Stimulated activated memory B cell treated with anti-CD40 and anti-IgM and Interleukin-4, amounts not matched to agents 10 μg/mL and 1 μg/mL and 100 μg/mL, for 72 hours (primary cell): ENCODE results near the gene OSBPL10.
A peak's percentile ranks its signal among the peaks of the same experiment; 100 is the strongest.
"Not testable (repeated sequence)": the region's sequence is repeated elsewhere in the genome, so short reads cannot be mapped to it uniquely, and the experiment has no call there.

Experiments
- ATAC-seq: fragments of 150-1000 bp; cut with Tn5 transposase; 2 replicates; pipeline ENCODE4 v1.10.0; 2021
- H3K27ac Mint-ChIP-seq: one replicate; pipeline ENCODE4 v1.8.0; 2022; ENCODE audit warnings: mild to moderate bottlenecking, mixed read lengths
- H3K27me3 Mint-ChIP-seq: one replicate; pipeline ENCODE4 v1.8.0; 2022; ENCODE audit warnings: mixed read lengths
- H3K36me3 Mint-ChIP-seq: one replicate; pipeline ENCODE4 v1.8.0; 2022; ENCODE audit warnings: mixed read lengths
- H3K4me1 Mint-ChIP-seq: one replicate; pipeline ENCODE4 v1.8.0; 2022; ENCODE audit warnings: mixed read lengths
- H3K4me3 Mint-ChIP-seq: one replicate; pipeline ENCODE4 v1.8.0; 2022; ENCODE audit warnings: mild to moderate bottlenecking, moderate library complexity, mixed read lengths
- H3K9me3 Mint-ChIP-seq: one replicate; pipeline ENCODE4 v1.8.0; 2022; ENCODE audit warnings: mixed read lengths

OSBPL10 gene, protein sequence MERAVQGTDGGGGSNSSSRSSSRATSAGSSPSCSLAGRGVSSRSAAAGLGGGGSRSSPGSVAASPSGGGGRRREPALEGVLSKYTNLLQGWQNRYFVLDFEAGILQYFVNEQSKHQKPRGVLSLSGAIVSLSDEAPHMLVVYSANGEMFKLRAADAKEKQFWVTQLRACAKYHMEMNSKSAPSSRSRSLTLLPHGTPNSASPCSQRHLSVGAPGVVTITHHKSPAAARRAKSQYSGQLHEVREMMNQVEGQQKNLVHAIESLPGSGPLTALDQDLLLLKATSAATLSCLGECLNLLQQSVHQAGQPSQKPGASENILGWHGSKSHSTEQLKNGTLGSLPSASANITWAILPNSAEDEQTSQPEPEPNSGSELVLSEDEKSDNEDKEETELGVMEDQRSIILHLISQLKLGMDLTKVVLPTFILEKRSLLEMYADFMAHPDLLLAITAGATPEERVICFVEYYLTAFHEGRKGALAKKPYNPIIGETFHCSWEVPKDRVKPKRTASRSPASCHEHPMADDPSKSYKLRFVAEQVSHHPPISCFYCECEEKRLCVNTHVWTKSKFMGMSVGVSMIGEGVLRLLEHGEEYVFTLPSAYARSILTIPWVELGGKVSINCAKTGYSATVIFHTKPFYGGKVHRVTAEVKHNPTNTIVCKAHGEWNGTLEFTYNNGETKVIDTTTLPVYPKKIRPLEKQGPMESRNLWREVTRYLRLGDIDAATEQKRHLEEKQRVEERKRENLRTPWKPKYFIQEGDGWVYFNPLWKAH

GRCh38 chr3:31981206-31982181 is at the start of gene OSBPL10, which contains the start of gene ZNF860:
TSS of gene OSBPL10 (minus strand) at chr3:31981262. CDS start at chr3:31981179, 83 bp downstream.
TSS of gene ZNF860 (plus strand) at chr3:31981750. CDS start at chr3:31989080, 7,330 bp downstream.
- H3K36me3 Mint-ChIP-seq = peaks cover 53% of the 10 kb centered on the region
- H3K27me3 Mint-ChIP-seq = no peaks in the 10 kb centered on the region
- peaks cover 74% of the 10 kb centered on the region for H3K4me1 Mint-ChIP-seq
- peak; percentile 84 for ATAC-seq
- H3K9me3 Mint-ChIP-seq = no peaks in the 10 kb centered on the region
- peak within 1 kb of the TSS; percentile 87 for H3K27ac Mint-ChIP-seq
- H3K4me3 Mint-ChIP-seq = peak within 1 kb of the TSS; percentile 93

- Mint-ChIP-seq H3K27me3 (no peaks in the 10 kb centered on the region), H3K9me3 (no peaks in the 10 kb centered on the region), H3K36me3 (no peaks in the 10 kb centered on the region), H3K27ac (peak overlapping the region; percentile 80), H3K4me1 (peaks cover 20% of the 10 kb centered on the region), H3K4me3 (peak overlapping the region; percentile 36)
- ATAC-seq = peak; percentile 83
These were observed 45.5 kb upstream of the OSBPL10 start for GRCh38 chr3:32026593-32026992.

GRCh38 chr3:32022947-32023346 is 41.9 kb upstream of the OSBPL10 start:
- Mint-ChIP-seq H3K36me3 (no peaks in the 10 kb centered on the region), H3K4me3 (no peak overlapping the region), H3K4me1 (peaks cover 33% of the 10 kb centered on the region), H3K9me3 (no peaks in the 10 kb centered on the region), H3K27ac (no peak overlapping the region), H3K27me3 (no peaks in the 10 kb centered on the region)
- ATAC-seq = no peak

GRCh38 chr3:32021748-32022147 is 40.7 kb upstream of the OSBPL10 start:
- no peak for ATAC-seq
- no peak overlapping the region for H3K4me3 Mint-ChIP-seq
- H3K9me3 Mint-ChIP-seq = no peaks in the 10 kb centered on the region
- no peaks in the 10 kb centered on the region for H3K36me3 Mint-ChIP-seq
- peaks cover 27% of the 10 kb centered on the region for H3K4me1 Mint-ChIP-seq
- no peaks in the 10 kb centered on the region for H3K27me3 Mint-ChIP-seq
- no peak overlapping the region for H3K27ac Mint-ChIP-seq

GRCh38 chr3:32021155-32021554 is 40.1 kb upstream of the OSBPL10 start:
- Mint-ChIP-seq H3K27ac (no peak overlapping the region), H3K36me3 (no peaks in the 10 kb centered on the region), H3K4me3 (no peak overlapping the region), H3K9me3 (no peaks in the 10 kb centered on the region), H3K27me3 (no peaks in the 10 kb centered on the region), H3K4me1 (peaks cover 21% of the 10 kb centered on the region)
- ATAC-seq = no peak

DNA sequence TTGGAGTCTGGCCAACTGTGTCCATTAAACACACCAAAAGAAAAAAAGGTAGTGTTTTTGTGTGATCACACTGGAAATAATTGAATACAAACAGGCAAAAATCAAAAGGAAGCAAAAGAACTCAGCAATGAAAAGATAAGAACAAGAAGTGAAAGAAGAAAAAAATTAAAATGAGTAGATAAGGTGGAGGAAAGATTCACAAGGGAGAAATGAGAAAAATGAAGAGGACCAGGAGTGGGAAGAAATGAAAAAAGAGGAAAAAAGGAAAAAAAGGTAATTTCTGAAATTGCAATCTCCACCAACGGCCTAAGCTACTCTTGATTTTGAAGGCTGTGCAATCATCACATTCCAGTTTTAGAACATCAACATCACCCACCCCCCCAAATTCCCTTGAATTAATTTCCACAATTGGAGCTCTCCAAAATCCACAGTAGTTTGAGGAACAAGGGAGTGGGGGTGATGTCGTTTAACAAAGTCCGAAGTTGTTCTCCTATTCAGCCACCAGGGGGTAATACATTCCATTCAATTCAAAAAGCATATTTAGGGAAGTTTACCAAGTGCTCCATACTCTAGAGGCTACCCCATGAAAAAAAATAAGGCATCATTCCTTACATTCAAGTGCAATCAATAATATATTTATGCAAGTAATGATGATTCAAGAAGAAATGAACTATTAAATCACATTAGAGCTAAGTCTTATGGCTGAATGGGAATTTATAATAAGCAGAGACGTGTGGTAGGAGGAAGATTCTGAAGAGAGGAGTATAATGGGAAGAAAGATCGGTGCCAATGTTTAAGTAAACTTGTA is 37.9 kb upstream of the OSBPL10 start:
- H3K27me3 Mint-ChIP-seq = no peaks in the 10 kb centered on the region
- no peaks in the 10 kb centered on the region for H3K36me3 Mint-ChIP-seq
- ATAC-seq = no peak
- no peak overlapping the region for H3K4me3 Mint-ChIP-seq
- H3K4me1 Mint-ChIP-seq = peaks cover 13% of the 10 kb centered on the region
- no peaks in the 10 kb centered on the region for H3K9me3 Mint-ChIP-seq
- H3K27ac Mint-ChIP-seq = peak overlapping the region; percentile 41

- peaks cover 13% of the 10 kb centered on the region for H3K4me1 Mint-ChIP-seq
- ATAC-seq = no peak
- H3K27ac Mint-ChIP-seq = no peak overlapping the region
- H3K9me3 Mint-ChIP-seq = peaks cover 8% of the 10 kb centered on the region
- H3K4me3 Mint-ChIP-seq = no peak overlapping the region
- H3K27me3 Mint-ChIP-seq = no peaks in the 10 kb centered on the region
- peaks cover 6% of the 10 kb centered on the region for H3K36me3 Mint-ChIP-seq
These were observed 36.2 kb upstream of the OSBPL10 start for GRCh38 chr3:32017286-32017685.

DNA sequence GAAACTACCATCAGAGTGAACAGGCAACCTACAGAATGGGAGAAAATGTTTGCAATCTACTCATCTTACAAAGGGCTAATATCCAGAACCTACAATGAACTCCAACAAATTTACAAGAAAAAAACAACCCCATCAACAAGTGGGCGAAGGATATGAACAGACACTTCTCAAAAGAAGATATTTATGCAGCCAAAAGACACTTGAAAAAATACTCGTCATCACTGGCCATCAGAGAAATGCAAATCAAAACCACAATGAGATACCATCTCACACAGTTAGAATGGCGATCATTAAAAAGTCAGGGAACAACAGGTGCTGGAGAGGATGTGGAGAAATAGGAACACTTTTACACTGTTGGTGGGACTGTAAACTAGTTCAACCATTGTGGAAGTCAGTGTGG is 34.6 kb upstream of the OSBPL10 start:
- H3K36me3 Mint-ChIP-seq = not testable (repeated sequence)
- H3K4me1 Mint-ChIP-seq = peaks cover 13% of the 10 kb centered on the region

DNA sequence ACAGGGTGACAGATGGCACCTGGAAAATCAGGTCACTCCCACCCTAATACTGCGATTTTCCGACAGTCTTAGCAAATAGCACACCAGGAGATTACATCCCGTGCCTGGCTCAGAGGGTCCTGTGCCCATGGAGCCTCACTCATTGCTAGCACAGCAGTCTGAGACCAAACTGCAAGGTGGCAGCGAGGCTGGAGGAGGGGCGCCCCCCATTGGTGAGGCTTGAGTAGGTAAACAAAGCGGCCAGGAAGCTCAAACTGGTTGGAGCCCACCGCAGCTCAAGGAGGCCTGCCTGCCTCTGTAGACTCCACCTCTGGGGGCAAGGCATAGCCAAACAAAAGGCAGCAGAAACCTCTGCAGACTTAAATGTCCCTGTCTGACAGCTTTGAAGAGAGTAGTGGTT is 29.6 kb upstream of the OSBPL10 start:
- Mint-ChIP-seq H3K9me3 (peaks cover 21% of the 10 kb centered on the region), H3K36me3 (peaks cover 25% of the 10 kb centered on the region), H3K4me1 (peaks cover 14% of the 10 kb centered on the region)
- not testable (repeated sequence) for H3K4me3 Mint-ChIP-seq, H3K27ac Mint-ChIP-seq, H3K27me3 Mint-ChIP-seq, ATAC-seq

More for the DNA sequence above, 34.6 kb upstream of the OSBPL10 start:
- not testable (repeated sequence) for H3K9me3 Mint-ChIP-seq, ATAC-seq, H3K27me3 Mint-ChIP-seq, H3K4me3 Mint-ChIP-seq, H3K27ac Mint-ChIP-seq

DNA sequence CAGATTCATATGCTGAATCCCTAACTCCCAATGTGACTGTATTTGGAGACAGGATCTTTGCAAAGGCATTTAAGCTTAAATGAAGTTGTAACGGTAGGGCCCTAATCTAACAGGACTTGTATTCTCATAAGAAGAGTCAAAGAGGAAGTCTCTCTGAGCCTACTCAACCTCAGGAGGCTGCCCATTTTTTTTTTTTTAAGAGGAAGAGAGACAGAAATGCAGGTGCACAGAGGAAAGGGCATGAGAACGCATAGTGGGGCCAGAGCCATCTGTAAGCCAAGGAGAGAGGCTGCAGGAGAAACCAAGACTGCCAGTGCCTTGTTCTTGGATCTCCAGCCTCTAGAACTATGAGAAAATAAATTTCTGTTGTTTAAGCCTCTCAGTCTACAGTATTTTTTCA is 28.9 kb upstream of the OSBPL10 start:
- Mint-ChIP-seq H3K4me1 (peaks cover 20% of the 10 kb centered on the region), H3K27me3 (no peaks in the 10 kb centered on the region), H3K9me3 (peaks cover 21% of the 10 kb centered on the region), H3K4me3 (peak overlapping the region; percentile 3), H3K36me3 (peaks cover 31% of the 10 kb centered on the region), H3K27ac (peak overlapping the region; percentile 71)
- peak; percentile 95 for ATAC-seq

GRCh38 chr3:32009101-32009500 is 28.0 kb upstream of the OSBPL10 start:
- no peak for ATAC-seq
- no peak overlapping the region for H3K27ac Mint-ChIP-seq
- peaks cover 21% of the 10 kb centered on the region for H3K9me3 Mint-ChIP-seq
- H3K4me1 Mint-ChIP-seq = peaks cover 25% of the 10 kb centered on the region
- H3K4me3 Mint-ChIP-seq = no peak overlapping the region
- H3K36me3 Mint-ChIP-seq = peaks cover 36% of the 10 kb centered on the region
- no peaks in the 10 kb centered on the region for H3K27me3 Mint-ChIP-seq

GRCh38 chr3:32004113-32004765 is 23.2 kb upstream of the OSBPL10 start:
- no peak for ATAC-seq
- H3K9me3 Mint-ChIP-seq = peaks cover 9% of the 10 kb centered on the region
- H3K4me1 Mint-ChIP-seq = peaks cover 55% of the 10 kb centered on the region
- H3K4me3 Mint-ChIP-seq = no peak overlapping the region
- peaks cover 35% of the 10 kb centered on the region for H3K36me3 Mint-ChIP-seq
- H3K27ac Mint-ChIP-seq = peak overlapping the region; percentile 71
- H3K27me3 Mint-ChIP-seq = no peaks in the 10 kb centered on the region

DNA sequence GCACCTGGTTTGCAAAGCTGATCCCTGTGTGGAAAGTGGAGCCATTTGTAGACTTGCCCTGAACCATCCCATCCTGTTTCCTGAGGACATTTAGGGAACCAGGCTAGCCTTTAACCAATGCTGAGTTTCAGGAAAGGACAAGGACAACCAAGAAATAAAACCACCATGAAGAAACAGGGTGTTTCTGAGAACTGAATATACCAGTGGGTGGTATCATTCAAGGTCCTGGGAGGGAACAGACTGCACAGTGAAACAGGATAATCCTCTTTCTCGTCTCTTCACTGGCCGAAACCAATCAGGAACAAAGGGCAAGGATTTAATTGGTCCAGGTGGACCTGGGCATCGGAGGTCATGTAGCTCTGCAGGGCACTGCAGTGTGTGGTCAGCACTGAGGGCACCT is 22.3 kb upstream of the OSBPL10 start:
- peak overlapping the region; percentile 71 for H3K27ac Mint-ChIP-seq
- no peak for ATAC-seq
- H3K4me3 Mint-ChIP-seq = no peak overlapping the region

More for the DNA sequence above, 22.3 kb upstream of the OSBPL10 start:
- Mint-ChIP-seq H3K9me3 (peaks cover 9% of the 10 kb centered on the region), H3K36me3 (peaks cover 39% of the 10 kb centered on the region), H3K4me1 (peaks cover 64% of the 10 kb centered on the region), H3K27me3 (no peaks in the 10 kb centered on the region)
